GM21423 (cell line): ENCODE results near the gene MRPS18B.
A peak's percentile ranks its signal among the peaks of the same experiment; 100 is the strongest.
"Not testable (repeated sequence)": the region's sequence is repeated elsewhere in the genome, so short reads cannot be mapped to it uniquely, and the experiment has no call there.

ENCODE experiments used
- ATAC-seq: cut with Tn5 transposase; IDR thresholded peaks from one replicate; pipeline ENCODE4 v1.9.1; 2021; ENCODE audit warnings: mild to moderate bottlenecking, moderate library complexity; ENCODE audit not compliant: unreplicated experiment

MRPS18B gene

DNA sequence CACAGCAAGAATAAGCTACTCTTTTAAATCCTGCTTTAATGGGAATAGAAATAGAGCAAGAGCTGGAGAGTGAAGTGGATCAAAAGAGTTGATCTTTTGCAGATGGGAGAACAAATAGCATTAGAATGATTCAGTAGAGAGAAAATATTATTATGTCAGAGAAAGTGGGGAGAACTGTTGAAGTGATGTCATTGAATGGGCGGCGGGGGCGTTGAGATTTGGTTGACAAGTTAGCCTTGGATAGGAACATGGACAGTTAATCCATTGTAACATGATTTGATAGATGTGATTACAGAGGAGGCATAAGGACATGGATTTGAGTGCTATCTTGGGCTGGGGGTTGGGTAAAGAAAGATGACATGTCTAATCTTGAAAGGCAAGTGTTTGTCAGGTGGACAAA lies 18.2 kb downstream of the MRPS18B start:
- ATAC-seq: no peak

GRCh38 chr6:30640481-30640880 lies 22.8 kb downstream of the MRPS18B start:
- ATAC-seq: no peak

- ATAC-seq: no peak
Measured at GRCh38 chr6:30641048-30641447, 23.4 kb downstream of the MRPS18B start.

- ATAC-seq: no peak
Measured at GRCh38 chr6:30643656-30644055, 26.0 kb downstream of the MRPS18B start.

DNA sequence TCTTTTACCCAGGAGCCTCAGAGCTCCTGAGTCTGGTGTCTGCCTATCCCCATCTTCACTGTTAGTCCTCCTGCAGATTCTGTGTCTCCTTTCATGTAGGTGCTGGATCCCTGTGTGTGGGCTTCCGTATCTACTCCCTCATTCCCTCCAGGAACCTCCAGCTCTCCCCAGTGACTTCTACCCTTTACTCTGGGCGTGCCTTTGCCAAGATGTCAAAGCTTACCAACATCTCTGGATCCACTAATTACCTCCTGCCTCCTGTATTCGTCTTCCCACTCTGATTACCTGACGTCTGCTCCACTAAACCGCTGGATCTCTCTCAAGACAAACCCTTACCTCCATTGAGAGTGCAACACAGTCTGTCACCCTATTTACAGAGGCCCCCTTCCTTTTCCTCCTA lies 27.1 kb downstream of the MRPS18B start:
- no peak for ATAC-seq

GRCh38 chr6:30645989-30646388 lies 28.3 kb downstream of the MRPS18B start:
- ATAC-seq: no peak

- ATAC-seq: peak; percentile 52
Measured at GRCh38 chr6:30646450-30647241, 29.0 kb downstream of the MRPS18B start, which contains the start of gene C6orf136. C6orf136 (plus strand) TSS chr6:30647133; CDS start chr6:30647232, 99 bp downstream.

GRCh38 chr6:30647242-30648116 lies 29.8 kb downstream of the MRPS18B start:
- peak; percentile 60 for ATAC-seq

GRCh38 chr6:30651143-30651542 lies 33.5 kb downstream of the MRPS18B start:
- ATAC-seq: no peak

GRCh38 chr6:30654798-30655742 lies 37.4 kb downstream of the MRPS18B start:
- no peak for ATAC-seq

DNA sequence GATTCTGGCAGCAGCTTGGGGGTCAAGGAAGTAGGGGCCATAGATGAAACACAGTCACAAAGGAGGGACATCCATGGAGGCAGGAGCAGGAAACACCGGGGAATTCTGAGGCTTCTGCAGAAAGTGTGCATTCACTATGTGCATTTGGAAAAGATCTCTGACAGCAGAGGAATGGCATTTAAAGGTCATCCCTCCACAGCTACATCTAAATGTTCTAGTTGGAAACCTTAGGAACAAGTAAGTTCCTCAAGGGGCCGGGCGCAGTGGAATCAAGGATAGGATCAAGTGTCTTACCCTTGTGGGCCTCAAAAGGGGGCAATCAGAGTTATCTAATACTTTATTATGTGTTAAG lies 38.1 kb downstream of the MRPS18B start:
- no peak for ATAC-seq

DNA sequence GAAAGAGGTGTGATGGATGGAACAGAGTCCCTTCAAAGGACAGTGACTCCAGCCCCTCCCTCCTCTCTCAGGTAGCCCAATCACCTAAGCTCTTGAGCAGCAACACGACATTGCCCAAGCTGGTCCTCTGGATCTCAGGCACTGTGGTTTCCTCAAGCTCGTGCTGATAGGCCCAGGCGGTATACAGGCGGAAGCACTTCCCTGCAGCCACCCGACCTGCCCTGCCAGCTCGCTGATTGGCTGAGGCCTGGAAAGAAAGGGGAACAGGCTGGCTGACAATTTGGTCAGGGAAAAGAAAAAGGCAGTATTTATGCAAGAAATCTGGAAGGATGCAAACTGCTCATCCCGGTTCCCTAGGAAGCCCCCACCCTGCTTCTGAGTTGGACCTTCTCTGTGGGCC lies 38.9 kb downstream of the MRPS18B start:
- ATAC-seq: no peak

DNA sequence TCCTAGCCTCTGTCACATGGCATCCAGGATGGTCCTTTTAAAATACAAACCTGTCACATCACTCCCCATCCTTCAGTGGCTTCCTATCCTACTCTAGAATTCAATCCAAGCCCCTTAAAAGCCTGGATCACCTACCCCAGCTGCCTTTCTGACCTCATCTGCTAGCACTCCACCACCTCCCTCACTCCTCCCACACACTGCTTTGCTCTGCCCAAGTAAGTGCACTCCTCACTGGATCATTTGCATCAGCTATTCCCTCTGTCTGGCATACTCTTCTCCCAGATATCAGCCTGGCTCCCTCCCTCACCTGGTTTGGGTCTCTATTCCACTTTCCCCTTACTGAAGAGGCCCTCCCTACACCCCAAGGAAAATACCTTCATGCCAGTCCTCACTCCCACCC lies 39.8 kb downstream of the MRPS18B start:
- no peak for ATAC-seq

DNA sequence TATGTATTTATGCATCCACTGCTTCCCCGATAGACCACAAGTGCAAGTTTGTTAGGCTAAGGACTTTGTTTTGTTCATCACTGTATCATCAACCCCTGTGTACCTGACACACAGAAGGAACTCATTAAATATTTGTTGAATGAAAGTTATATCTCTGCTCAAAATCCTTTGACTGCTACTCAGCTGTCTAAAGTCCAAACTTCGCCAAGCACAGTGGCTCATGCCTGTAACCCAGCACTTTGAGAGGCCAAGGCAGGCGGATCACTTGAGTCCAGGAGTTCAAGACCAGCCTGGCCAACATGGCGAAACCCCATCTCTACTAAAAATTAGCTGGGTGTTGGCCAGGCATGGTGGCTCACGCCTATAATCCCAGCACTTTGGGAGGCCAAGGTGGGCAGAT lies 40.3 kb downstream of the MRPS18B start:
- not testable (repeated sequence) for ATAC-seq

- no peak for ATAC-seq
Measured at GRCh38 chr6:30664994-30665767, 47.5 kb downstream of the MRPS18B start.

DNA sequence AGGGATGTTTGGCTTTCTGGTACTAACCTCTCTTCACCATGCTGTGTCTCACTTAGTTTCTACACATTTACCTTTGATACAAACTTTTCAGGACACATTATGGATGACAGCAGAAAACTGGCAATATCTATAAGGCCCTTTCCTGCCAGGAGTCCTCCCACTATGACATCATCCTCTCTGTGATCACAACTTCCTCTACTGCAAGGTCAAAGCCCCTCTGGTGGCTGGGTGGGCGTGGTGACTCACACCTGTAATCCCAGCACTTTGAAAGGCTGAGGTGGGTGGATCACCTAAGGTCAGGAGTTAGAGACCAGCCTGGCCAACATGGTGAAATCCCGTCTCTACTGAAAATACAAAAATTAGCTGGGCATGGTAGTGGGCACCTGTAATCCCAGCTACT lies 48.7 kb downstream of the MRPS18B start:
- not testable (repeated sequence) for ATAC-seq

- no peak for ATAC-seq
Measured at GRCh38 chr6:30670760-30671527, 53.3 kb downstream of the MRPS18B start.

GRCh38 chr6:30672445-30673253 lies 55.0 kb downstream of the MRPS18B start, which contains the start of gene DHX16:
DHX16 (minus strand) TSS chr6:30673006; CDS start chr6:30672841, 165 bp downstream.
- ATAC-seq: peak; percentile 75
